HepG2 (cell line): ENCODE measurements around the gene MEIS3. TPM values are rescaled to one million over a fixed set of nuclear protein-coding genes. Genes with fewer than 3 reads are reported as not detected.
A peak's percentile ranks its signal among the peaks of the same experiment; 100 is the strongest.
"Not testable (repeated sequence)": the region's sequence is repeated elsewhere in the genome, so short reads cannot be mapped to it uniquely, and the experiment has no call there.

Experiments
- ATAC-seq: fragments of 200-7000 bp; cut with Tn5 transposase; 3 replicates; pipeline ENCODE4 v1.9.1; 2020; ENCODE audit warnings: mild to moderate bottlenecking, moderate library complexity
- BruUV-seq: library from RNA; stranded (reverse); fragments of 400-500 nt; replicated peaks from 2 replicates; lab custom pipeline; 2021; lab: Mats Ljungman, UMichigan
- CTCF ChIA-PET: fragments of 300-600 bp; formaldehyde crosslinking; extraction: SDS; loops from one replicate; lab custom pipeline; 2021; ENCODE audit warnings: low total read pairs, inconsistent platforms, low intra/inter-chr PET ratio; lab: Yijun Ruan, JAX
- POLR2A ChIA-PET: fragments of 350-600 bp; sonication (Branson Sonifier 250); formaldehyde crosslinking; loops from one replicate; lab custom pipeline; 2020; ENCODE audit warnings: antibody characterized with exemption, inconsistent platforms; lab: Yijun Ruan, JAX
- DNase-seq: peaks from one replicate; pipeline ENCODE4 v3.0.0-alpha.2; 2015; ENCODE audit warnings: low spot score
- FAIRE-seq: peaks from 3 replicates; lab custom pipeline; 2011; peaks lifted over from hg19 to GRCh38; lab: Jason Lieb, UNC
- H2AFZ ChIP-seq: one replicate; pipeline ENCODE4 v1.6.1; 2011; ENCODE audit warnings: low read length, inconsistent platforms
- H3K27ac ChIP-seq: fragments of 300-600 bp; 3 replicates; pipeline ENCODE4 v1.8.0; 2011; ENCODE audit warnings: mixed run types, mild to moderate bottlenecking, mixed read lengths, low read length, inconsistent platforms; ENCODE audit not compliant: insufficient read depth; ENCODE audit errors: extremely low read length
- H3K27me3 ChIP-seq, 2 experiments: fragments of 200-600 bp in 1 of 2; 2 replicates in 1 of 2; 3 replicates in 1 of 2; pipeline versions ENCODE4 v1.6.0 to v1.8.0; 2011; ENCODE audit warnings: low read length in 2 of 2, mild to moderate bottlenecking in 2 of 2, moderate library complexity in 2 of 2, inconsistent platforms in 1 of 2; ENCODE audit not compliant: insufficient read depth in 2 of 2, control insufficient read depth in 1 of 2
- H3K36me3 ChIP-seq, 2 experiments: fragments of 200-600 bp in 1 of 2; replicated peaks in 1 of 2; 2 replicates in 1 of 2; 3 replicates in 1 of 2; pipeline versions ENCODE4 v1.5.1 to v1.8.0; 2011; ENCODE audit warnings: low read length in 2 of 2, inconsistent platforms in 1 of 2; ENCODE audit not compliant: insufficient read depth in 2 of 2, control insufficient read depth in 1 of 2
- H3K4me1 ChIP-seq: 2 replicates; pipeline ENCODE4 v1.5.1; 2012; ENCODE audit warnings: low read length, inconsistent platforms; ENCODE audit not compliant: insufficient read depth
- H3K4me2 ChIP-seq: 2 replicates; pipeline ENCODE4 v1.6.0; 2011; ENCODE audit warnings: low read depth, low read length, inconsistent platforms
- H3K4me3 ChIP-seq, 3 experiments: fragments of 200-600 bp in 1 of 3; sonication (generic), shearing (Covaris generic) in 1 of 3; replicated peaks in 1 of 3; 2 replicates each; pipeline ENCODE4 v1.5.1; 2011 to 2016; ENCODE audit warnings: low read length in 3 of 3, inconsistent platforms in 2 of 3, low read depth in 2 of 3, mild to moderate bottlenecking in 2 of 3, control low read depth in 1 of 3, mixed read lengths in 1 of 3; ENCODE audit not compliant: insufficient read depth in 1 of 3
- H3K79me2 ChIP-seq: one replicate; pipeline ENCODE4 v1.6.1; 2011; ENCODE audit warnings: low read length, inconsistent platforms; ENCODE audit not compliant: insufficient read depth
- H3K9ac ChIP-seq: 2 replicates; pipeline ENCODE4 v1.6.0; 2011; ENCODE audit warnings: mild to moderate bottlenecking, low read depth, low read length, inconsistent platforms; ENCODE audit not compliant: insufficient read depth
- H3K9me3 ChIP-seq: 2 replicates; pipeline ENCODE4 v1.5.1; 2012; ENCODE audit warnings: mild to moderate bottlenecking, low read length
- H4K20me1 ChIP-seq: 2 replicates; pipeline ENCODE4 v1.6.0; 2011; ENCODE audit warnings: inconsistent platforms, mild to moderate bottlenecking, low read length, moderate library complexity; ENCODE audit not compliant: insufficient read depth
- HNF4A ChIP-seq: sonication (generic); formaldehyde crosslinking; IDR thresholded peaks from 2 replicates; pipeline ENCODE4 v1.4.0; 2020; ENCODE audit warnings: missing genetic modification reagents
- JUND ChIP-seq: sonication (generic); formaldehyde crosslinking; IDR thresholded peaks from 2 replicates; pipeline ENCODE4 v1.8.0; 2022; ENCODE audit warnings: mild to moderate bottlenecking, missing genetic modification reagents
- THAP11 ChIP-seq: IDR thresholded peaks from 2 replicates; pipeline ENCODE4 v1.6.1; 2016; ENCODE audit warnings: missing biosample characterization, missing genetic modification reagents
- ZNF143 ChIP-seq: sonication (generic); formaldehyde crosslinking; IDR thresholded peaks from 2 replicates; pipeline ENCODE4 v1.4.0; 2020; ENCODE audit warnings: missing genetic modification reagents
- ZSCAN20 ChIP-seq: sonication (generic); formaldehyde crosslinking; IDR thresholded peaks from 2 replicates; pipeline ENCODE4 v1.4.0; 2020; ENCODE audit warnings: missing genetic modification reagents, mild to moderate bottlenecking, borderline replicate concordance
- WGBS: methylation state at CpG from one replicate; pipeline ENCODE4 v1.1.6; 2017; ENCODE audit warnings: low lambda C conversion rate; 5-methylcytosine and 5-hydroxymethylcytosine counted together
- in situ Hi-C: cut with HindIII; loops from 2 replicates; pipeline ENCODE4 v1.10.0; 2017; ENCODE audit warnings: low pct_unique_long_range_greater_than_20kb; ENCODE audit not compliant: extremely low pct_ligation_motif_present
- intact Hi-C: fragments of 100-400 bp; cut with micrococcal nuclease; formaldehyde crosslinking; loops from one replicate; pipeline ENCODE4 v1.10.0; 2022; ENCODE audit not compliant: unreplicated experiment
- polyA plus RNA-seq, 8 experiments: library from polyadenylated mRNA; depleted of rRNA in 3 of 8; stranded (reverse) in 7 of 8; unstranded in 1 of 8; fragments of >200 nt; fragmentation: Illumina TruSeq in 4 of 8; extraction: Trizol in 4 of 8; gene quantifications; 2 replicates each; pipeline versions ENCODE4 v1.2.1 to v1.2.3, GENCODE V29; 2011 to 2016; ENCODE audit warnings: low read depth in 4 of 8, missing spikeins in 1 of 8, mixed read lengths in 1 of 8; ENCODE audit not compliant: insufficient read depth in 1 of 8
- total RNA-seq, 5 experiments: library from RNA; depleted of rRNA; stranded (reverse); fragments of >200 nt; fragmentation: Illumina TruSeq; extraction: Trizol; gene quantifications; 2 replicates each; pipeline ENCODE4 v1.2.3, GENCODE V29; 2016; ENCODE audit warnings: low read depth in 1 of 5
- TF ChIP-seq, protein P1 (sequence below): sonication (generic); formaldehyde crosslinking; IDR thresholded peaks from 2 replicates; pipeline ENCODE4 v1.4.0; 2020; ENCODE audit warnings: missing genetic modification reagents, borderline replicate concordance

Gene MEIS3
- total and polyA plus RNA-seq, 2 of the 13 experiments (the other 11 are each of a cell fraction or from before 2014, with no cell fraction given), result 0.09 to 0.70 TPM

DNA sequence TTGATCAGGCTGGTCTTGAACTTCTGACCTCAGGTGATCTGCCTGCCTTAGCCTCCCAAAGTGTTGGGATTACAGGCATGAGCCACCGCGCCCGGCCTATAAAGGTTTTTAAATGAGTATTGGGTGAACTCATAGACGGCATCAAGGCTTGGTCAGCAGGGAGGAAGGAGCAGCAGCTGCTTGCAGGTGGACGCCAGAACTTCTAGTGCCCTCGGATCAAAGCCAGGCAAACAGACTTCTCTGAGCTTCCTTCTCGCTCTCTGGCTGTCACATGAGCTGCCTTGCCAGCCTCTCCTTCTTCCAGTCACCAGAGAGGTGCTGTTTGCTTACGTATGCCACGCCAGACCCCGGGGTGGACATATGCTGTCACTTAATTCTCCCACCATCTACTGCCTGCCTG is 53.9 kb downstream of the MEIS3 start:
- H3K27ac ChIP-seq, intact Hi-C loops, H3K4me1 ChIP-seq, in situ Hi-C loops, H3K9ac ChIP-seq, H3K4me2 ChIP-seq, CTCF ChIA-PET, H3K4me3 ChIP-seq, H4K20me1 ChIP-seq, H3K79me2 ChIP-seq, ATAC-seq, POLR2A ChIA-PET, FAIRE-seq, H2AFZ ChIP-seq, H3K9me3 ChIP-seq, H3K27me3 ChIP-seq, BruUV-seq, DNase-seq: not testable (repeated sequence)
- H3K36me3 ChIP-seq, result peaks cover 20 to 58% of the 10 kb centered on the region in 2 experiments
- WGBS, result 88% methylated on average over 10 of the region's 10 CpGs

DNA sequence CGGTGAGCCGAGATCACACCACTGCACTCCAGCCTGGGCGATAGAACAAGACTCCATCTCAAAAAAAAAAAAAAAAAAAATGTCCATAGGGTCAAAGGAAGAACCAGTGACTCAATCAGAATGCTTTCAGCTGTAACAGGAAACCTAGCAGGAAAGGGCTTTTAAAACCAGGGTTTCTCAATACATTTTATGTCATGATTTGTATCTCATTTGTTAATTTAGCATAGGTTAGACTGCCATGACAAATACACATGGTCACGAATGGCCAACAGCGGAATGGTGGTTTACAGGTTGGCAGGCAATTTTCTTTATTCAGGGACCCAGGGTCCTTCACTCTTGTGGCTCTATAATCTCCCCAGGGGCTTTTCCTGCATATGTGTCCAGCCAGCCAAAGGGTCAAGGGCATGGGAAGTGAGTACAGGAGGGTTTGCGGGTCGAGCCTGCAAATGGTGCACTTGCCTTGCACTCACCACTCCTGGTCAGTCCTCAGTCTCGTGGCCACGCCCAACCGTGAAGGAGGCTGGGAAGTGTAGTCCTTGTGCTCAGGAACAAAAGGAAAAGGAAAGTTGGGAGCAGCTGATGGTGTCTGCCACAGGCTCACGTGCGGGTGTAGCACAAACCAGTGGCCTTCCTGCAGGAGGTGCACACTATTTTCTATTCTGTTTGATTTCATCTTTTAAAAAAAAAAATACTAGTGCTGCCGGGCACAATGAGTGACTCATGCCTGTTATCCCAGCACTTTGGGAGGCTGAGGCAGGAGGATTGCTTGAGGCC is 55.4 kb downstream of the MEIS3 start:
- Histone ChIP-seq H3K4me1 (no peaks in the 10 kb centered on the region), H2AFZ (no peak overlapping the region), H3K36me3 (peaks cover 29 to 57% of the 10 kb centered on the region in 2 experiments), H3K4me3 (no peak overlapping the region), H3K4me2 (no peak overlapping the region), H3K27me3 (no peaks in the 10 kb centered on the region), H3K9me3 (no peaks in the 10 kb centered on the region), H3K27ac (no peak overlapping the region), H3K79me2 (no peaks in the 10 kb centered on the region), H4K20me1 (0 out of 2 replicates have a peak, but pooled peaks cover 6% of the 10 kb centered on the region), H3K9ac (no peak overlapping the region)
- WGBS, result 94% methylated on average over 13 of the region's 13 CpGs
- in situ Hi-C loops (no loop called here), intact Hi-C loops (no loop called here)
- TF ChIP-seq, protein P1, sequence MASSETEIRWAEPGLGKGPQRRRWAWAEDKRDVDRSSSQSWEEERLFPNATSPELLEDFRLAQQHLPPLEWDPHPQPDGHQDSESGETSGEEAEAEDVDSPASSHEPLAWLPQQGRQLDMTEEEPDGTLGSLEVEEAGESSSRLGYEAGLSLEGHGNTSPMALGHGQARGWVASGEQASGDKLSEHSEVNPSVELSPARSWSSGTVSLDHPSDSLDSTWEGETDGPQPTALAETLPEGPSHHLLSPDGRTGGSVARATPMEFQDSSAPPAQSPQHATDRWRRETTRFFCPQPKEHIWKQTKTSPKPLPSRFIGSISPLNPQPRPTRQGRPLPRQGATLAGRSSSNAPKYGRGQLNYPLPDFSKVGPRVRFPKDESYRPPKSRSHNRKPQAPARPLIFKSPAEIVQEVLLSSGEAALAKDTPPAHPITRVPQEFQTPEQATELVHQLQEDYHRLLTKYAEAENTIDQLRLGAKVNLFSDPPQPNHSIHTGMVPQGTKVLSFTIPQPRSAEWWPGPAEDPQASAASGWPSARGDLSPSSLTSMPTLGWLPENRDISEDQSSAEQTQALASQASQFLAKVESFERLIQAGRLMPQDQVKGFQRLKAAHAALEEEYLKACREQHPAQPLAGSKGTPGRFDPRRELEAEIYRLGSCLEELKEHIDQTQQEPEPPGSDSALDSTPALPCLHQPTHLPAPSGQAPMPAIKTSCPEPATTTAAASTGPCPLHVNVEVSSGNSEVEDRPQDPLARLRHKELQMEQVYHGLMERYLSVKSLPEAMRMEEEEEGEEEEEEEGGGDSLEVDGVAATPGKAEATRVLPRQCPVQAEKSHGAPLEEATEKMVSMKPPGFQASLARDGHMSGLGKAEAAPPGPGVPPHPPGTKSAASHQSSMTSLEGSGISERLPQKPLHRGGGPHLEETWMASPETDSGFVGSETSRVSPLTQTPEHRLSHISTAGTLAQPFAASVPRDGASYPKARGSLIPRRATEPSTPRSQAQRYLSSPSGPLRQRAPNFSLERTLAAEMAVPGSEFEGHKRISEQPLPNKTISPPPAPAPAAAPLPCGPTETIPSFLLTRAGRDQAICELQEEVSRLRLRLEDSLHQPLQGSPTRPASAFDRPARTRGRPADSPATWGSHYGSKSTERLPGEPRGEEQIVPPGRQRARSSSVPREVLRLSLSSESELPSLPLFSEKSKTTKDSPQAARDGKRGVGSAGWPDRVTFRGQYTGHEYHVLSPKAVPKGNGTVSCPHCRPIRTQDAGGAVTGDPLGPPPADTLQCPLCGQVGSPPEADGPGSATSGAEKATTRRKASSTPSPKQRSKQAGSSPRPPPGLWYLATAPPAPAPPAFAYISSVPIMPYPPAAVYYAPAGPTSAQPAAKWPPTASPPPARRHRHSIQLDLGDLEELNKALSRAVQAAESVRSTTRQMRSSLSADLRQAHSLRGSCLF, result no peak
- TF ChIP-seq HNF4A (CRISPR knock-in tag) (no peak), ZSCAN20 (CRISPR knock-in tag) (no peak), THAP11 (CRISPR knock-in tag) (peak; percentile 70), ZNF143 (CRISPR knock-in tag) (peak; percentile 75), JUND (no peak)
- FAIRE-seq (no peak), ATAC-seq (no peak; the same call in 2 of the 3 replicates), DNase-seq (no peak)
- POLR2A ChIA-PET, result no interaction called here
- CTCF ChIA-PET, result no interaction called here
- BruUV-seq, result TSS peak; percentile 50
